Smooth muscle cell (in vitro differentiated cells): ENCODE data around the gene ADAMTS8. TPM values are rescaled to one million over a fixed set of nuclear protein-coding genes. Genes with fewer than 3 reads are reported as not detected.

Experiments used
- DNase-seq: peaks from one replicate; lab custom pipeline; 2025; ENCODE audit not compliant: unreplicated experiment; lab: John Stamatoyannopoulos, UW
- H2AFZ ChIP-seq: fragments of 200-600 bp; sonication (generic); 2 replicates; pipeline ENCODE4 v1.6.0; 2016; ENCODE audit warnings: antibody characterized with exemption, low read depth, mild to moderate bottlenecking
- H3F3A ChIP-seq: fragments of 200-600 bp; sonication (generic); 2 replicates; pipeline ENCODE4 v1.6.0; 2017; ENCODE audit warnings: antibody characterized with exemption, low read depth
- H3K27ac ChIP-seq: fragments of 200-600 bp; sonication (generic); 2 replicates; pipeline ENCODE4 v1.5.1; 2016; ENCODE audit warnings: low read depth, mild to moderate bottlenecking
- H3K27me3 ChIP-seq: fragments of 200-600 bp; sonication (generic); 2 replicates; pipeline ENCODE4 v1.6.1; 2016; ENCODE audit warnings: low read depth, mild to moderate bottlenecking
- H3K36me3 ChIP-seq: fragments of 200-600 bp; sonication (generic); 2 replicates; pipeline ENCODE4 v1.5.1; 2016; ENCODE audit warnings: low read depth
- H3K4me1 ChIP-seq: fragments of 200-600 bp; sonication (generic); 2 replicates; pipeline ENCODE4 v1.5.1; 2016; ENCODE audit warnings: low read depth
- H3K4me2 ChIP-seq: fragments of 200-600 bp; sonication (generic); 2 replicates; pipeline ENCODE4 v1.6.0; 2016; ENCODE audit warnings: mild to moderate bottlenecking
- H3K4me3 ChIP-seq: fragments of 200-600 bp; sonication (generic); 2 replicates; pipeline ENCODE4 v1.5.1; 2016; ENCODE audit warnings: mild to moderate bottlenecking
- H3K79me2 ChIP-seq: fragments of 200-600 bp; sonication (generic); 2 replicates; pipeline ENCODE4 v1.6.0; 2016; ENCODE audit warnings: low read depth, mild to moderate bottlenecking
- H3K9ac ChIP-seq: fragments of 200-600 bp; sonication (generic); 2 replicates; pipeline ENCODE4 v1.6.0; 2016; ENCODE audit warnings: low read depth
- H3K9me3 ChIP-seq: fragments of 200-600 bp; sonication (generic); replicated peaks from 2 replicates; pipeline ENCODE4 v1.5.1; 2016; ENCODE audit warnings: low read depth
- H4K20me1 ChIP-seq: fragments of 200-600 bp; sonication (generic); 2 replicates; pipeline ENCODE4 v1.6.0; 2016; ENCODE audit warnings: low read depth
- WGBS: methylation state at CpG from one replicate; pipeline ENCODE4 v1.1.7; 2016; ENCODE audit warnings: low lambda C conversion rate; 5-methylcytosine and 5-hydroxymethylcytosine counted together
- polyA plus RNA-seq: library from polyadenylated mRNA; unstranded; fragments of >200 nt; fragmentation: Nextera tagmentation; extraction: Ambion mirVana; gene quantifications from 2 replicates; pipeline ENCODE4 v1.2.1, GENCODE V29; 2016
- total RNA-seq: library from RNA; depleted of rRNA; stranded (reverse); fragments of >200 nt; gene quantifications from 2 replicates; pipeline ENCODE4 v1.2.3, GENCODE V29; 2014
- TF ChIP-seq, protein P1 (sequence below): fragments of 200-600 bp; sonication (generic); IDR thresholded peaks from 2 replicates; pipeline ENCODE4 v1.5.1; 2017; ENCODE audit warnings: borderline replicate concordance, mild to moderate bottlenecking, antibody characterized with exemption; ENCODE audit not compliant: insufficient read depth, poor library complexity, severe bottlenecking

The ADAMTS8 gene
- total and polyA plus RNA-seq, 2 experiments from 2014 or later = not detected

DNA sequence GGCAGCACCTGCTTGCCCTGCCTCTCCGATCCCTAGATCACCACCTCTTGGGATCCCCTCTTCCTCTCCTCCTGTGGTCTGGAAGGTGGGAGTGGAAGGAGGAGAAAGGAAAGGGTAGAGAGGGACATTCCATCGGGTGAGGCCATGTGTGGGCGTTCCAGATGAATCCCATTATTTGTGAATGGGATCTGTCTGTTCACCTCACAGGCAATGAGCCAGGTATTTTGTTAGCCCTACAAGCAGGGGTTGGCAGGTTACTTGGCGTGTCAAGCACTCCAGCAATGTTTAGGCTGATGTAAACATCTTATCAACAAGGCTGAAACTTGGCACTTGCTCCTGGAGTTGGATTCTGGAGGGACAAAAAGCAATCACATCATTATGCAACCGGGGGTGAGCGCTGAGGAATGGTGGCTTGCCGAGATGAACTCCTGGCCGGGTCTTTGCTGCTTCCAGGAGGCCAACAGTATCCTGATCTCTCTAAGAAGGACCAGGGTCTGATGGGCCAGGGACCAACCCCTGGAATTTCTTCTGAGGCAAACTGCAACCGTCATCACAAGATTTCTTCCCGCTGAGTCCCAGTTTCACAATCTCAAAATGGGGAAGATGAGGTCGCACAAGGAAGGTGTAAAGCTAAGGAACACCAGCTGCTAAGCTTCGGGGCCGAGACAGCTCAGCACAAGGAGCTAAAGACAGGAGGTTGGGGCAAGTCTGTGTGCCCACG, 7.8 kb downstream of the ADAMTS8 start:
- TF ChIP-seq, protein P1, sequence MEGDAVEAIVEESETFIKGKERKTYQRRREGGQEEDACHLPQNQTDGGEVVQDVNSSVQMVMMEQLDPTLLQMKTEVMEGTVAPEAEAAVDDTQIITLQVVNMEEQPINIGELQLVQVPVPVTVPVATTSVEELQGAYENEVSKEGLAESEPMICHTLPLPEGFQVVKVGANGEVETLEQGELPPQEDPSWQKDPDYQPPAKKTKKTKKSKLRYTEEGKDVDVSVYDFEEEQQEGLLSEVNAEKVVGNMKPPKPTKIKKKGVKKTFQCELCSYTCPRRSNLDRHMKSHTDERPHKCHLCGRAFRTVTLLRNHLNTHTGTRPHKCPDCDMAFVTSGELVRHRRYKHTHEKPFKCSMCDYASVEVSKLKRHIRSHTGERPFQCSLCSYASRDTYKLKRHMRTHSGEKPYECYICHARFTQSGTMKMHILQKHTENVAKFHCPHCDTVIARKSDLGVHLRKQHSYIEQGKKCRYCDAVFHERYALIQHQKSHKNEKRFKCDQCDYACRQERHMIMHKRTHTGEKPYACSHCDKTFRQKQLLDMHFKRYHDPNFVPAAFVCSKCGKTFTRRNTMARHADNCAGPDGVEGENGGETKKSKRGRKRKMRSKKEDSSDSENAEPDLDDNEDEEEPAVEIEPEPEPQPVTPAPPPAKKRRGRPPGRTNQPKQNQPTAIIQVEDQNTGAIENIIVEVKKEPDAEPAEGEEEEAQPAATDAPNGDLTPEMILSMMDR = no peak
- Histone ChIP-seq H3K9me3 (no peaks in the 10 kb centered on the region), H3K4me1 (no peaks in the 10 kb centered on the region), H4K20me1 (no peaks in the 10 kb centered on the region), H3K27me3 (peaks cover 77% of the 10 kb centered on the region), H3K79me2 (no peaks in the 10 kb centered on the region), H3F3A (no peaks in the 10 kb centered on the region), H3K9ac (no peak overlapping the region), H3K36me3 (no peaks in the 10 kb centered on the region), H2AFZ (no peak overlapping the region), H3K4me2 (no peak overlapping the region), H3K4me3 (no peak overlapping the region), H3K27ac (no peak overlapping the region)
- 88% methylated on average over 14 of the region's 14 CpGs for WGBS
- DNase-seq = no peak

DNA sequence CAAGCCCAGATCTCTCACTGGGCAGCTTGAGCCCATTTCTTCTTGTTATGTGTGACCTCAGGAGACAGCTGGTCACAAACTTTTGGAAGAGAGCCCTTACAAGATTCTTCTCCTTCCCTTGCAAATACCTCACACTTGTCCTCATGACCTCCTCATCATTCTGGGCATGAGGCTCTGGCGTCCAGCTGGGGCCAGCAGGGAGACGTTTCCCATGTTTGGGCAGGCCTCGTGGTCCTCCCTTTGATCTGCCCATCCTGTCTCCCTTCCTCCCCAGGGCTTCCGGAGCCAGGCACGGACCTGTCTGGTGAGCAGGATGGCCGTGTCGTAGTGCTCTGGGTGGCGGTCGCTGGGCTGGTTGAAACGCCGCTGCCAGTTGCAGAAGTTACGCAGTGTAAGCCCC, 9.7 kb downstream of the ADAMTS8 start:
- TF ChIP-seq, protein P1 = no peak
- Histone ChIP-seq H3K9me3 (no peaks in the 10 kb centered on the region), H3K27ac (no peak overlapping the region), H3K36me3 (no peaks in the 10 kb centered on the region), H4K20me1 (no peaks in the 10 kb centered on the region), H3K4me2 (no peak overlapping the region), H3K27me3 (peaks cover 59% of the 10 kb centered on the region), H3K4me1 (no peaks in the 10 kb centered on the region), H2AFZ (no peak overlapping the region), H3K79me2 (no peaks in the 10 kb centered on the region), H3K4me3 (no peak overlapping the region), H3K9ac (no peak overlapping the region), H3F3A (no peaks in the 10 kb centered on the region)
- WGBS = 90% methylated on average over 12 of the region's 12 CpGs
- no peak for DNase-seq

DNA sequence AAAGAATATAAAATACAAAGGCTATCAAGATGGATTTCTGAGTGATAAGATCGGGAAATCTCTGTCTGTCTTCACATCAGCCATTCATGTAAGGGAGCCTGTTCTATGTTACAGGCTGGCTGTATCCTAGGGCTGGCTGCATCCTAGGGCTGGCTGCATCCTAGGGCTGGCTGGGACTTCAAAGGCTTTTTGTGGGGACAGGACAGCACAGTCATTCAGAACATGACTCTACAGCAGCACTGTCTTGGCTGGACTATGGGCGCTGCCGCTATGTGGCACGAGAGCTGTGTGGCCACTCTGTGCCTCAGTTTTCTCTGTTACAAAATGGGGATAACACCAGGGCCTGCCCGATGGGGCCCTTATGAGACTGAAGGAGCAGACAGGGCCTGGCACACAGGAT, 10.2 kb downstream of the ADAMTS8 start:
- H3K27me3 ChIP-seq = peaks cover 53% of the 10 kb centered on the region
- no peak overlapping the region for H3K4me2 ChIP-seq
- H3K4me3 ChIP-seq = no peak overlapping the region
- H3F3A ChIP-seq = no peaks in the 10 kb centered on the region
- WGBS = 96% methylated on average over 5 of the region's 5 CpGs
- H3K79me2 ChIP-seq = no peaks in the 10 kb centered on the region
- H3K36me3 ChIP-seq = no peaks in the 10 kb centered on the region
- no peak overlapping the region for H3K9ac ChIP-seq
- TF ChIP-seq, protein P1 = no peak
- H4K20me1 ChIP-seq = no peaks in the 10 kb centered on the region
- H3K4me1 ChIP-seq = no peaks in the 10 kb centered on the region
- H3K9me3 ChIP-seq = no peaks in the 10 kb centered on the region
- H3K27ac ChIP-seq = no peak overlapping the region
- no peak for DNase-seq
- H2AFZ ChIP-seq = no peak overlapping the region

DNA sequence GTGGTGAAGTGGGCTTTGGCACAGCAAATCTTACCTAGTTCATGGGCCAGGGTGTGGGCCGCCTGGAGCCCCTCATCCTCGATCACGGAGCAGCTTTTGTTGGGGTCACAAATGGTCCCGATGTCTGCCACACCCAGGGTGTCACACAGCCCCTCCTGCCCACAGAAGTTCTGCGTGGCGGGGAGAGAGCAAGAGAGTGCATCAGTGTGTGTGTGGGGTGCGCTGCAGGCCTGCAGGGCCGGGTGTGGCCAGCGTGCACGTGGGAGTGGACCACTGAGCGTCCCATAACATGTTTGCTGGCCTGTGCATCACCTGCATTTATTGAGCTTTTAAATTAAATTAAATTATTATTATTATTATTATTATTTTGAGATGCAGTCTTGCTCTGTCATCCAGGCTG, 11.5 kb downstream of the ADAMTS8 start:
- no peaks in the 10 kb centered on the region for H4K20me1 ChIP-seq
- H3K4me3 ChIP-seq = no peak overlapping the region
- H2AFZ ChIP-seq = no peak overlapping the region
- WGBS = 97% methylated on average over 11 of the region's 11 CpGs
- no peak for DNase-seq
- no peaks in the 10 kb centered on the region for H3K36me3 ChIP-seq
- peaks cover 42% of the 10 kb centered on the region for H3K27me3 ChIP-seq
- H3K9me3 ChIP-seq = no peaks in the 10 kb centered on the region
- no peak overlapping the region for H3K27ac ChIP-seq
- no peak overlapping the region for H3K4me2 ChIP-seq
- TF ChIP-seq, protein P1 = no peak
- no peaks in the 10 kb centered on the region for H3K79me2 ChIP-seq
- no peaks in the 10 kb centered on the region for H3F3A ChIP-seq
- H3K4me1 ChIP-seq = no peaks in the 10 kb centered on the region
- no peak overlapping the region for H3K9ac ChIP-seq
